ENCODE measurements around the gene L3MBTL4. TPM values are rescaled to one million over a fixed set of nuclear protein-coding genes. Genes with fewer than 3 reads are reported as not detected.

L3MBTL4 gene
- total RNA-seq: under 1 TPM; 0.37 to 0.38 TPM

- Mint-ChIP-seq H3K27me3 (peaks cover 35% of the 10 kb centered on the region), H3K4me1 (peaks cover 10% of the 10 kb centered on the region), H3K9me3 (peaks cover 1% of the 10 kb centered on the region), H3K4me3 (peak within 1 kb of the TSS; percentile 76), H3K27ac (peak within 1 kb of the TSS; percentile 75), H3K36me3 (no peaks in the 10 kb centered on the region)
- peak; percentile 9 for DNase-seq
Observed at GRCh38 chr18:6414723-6415417, at the start of gene L3MBTL4. Gene L3MBTL4, minus strand, starts transcription at chr18:6414911. Its CDS starts 103,286 bp downstream, at chr18:6311625.

GRCh38 chr18:6452194-6452593, 37.5 kb upstream of the L3MBTL4 start:
- Mint-ChIP-seq H3K36me3 (no peaks in the 10 kb centered on the region), H3K4me3 (no peak overlapping the region), H3K27ac (no peak overlapping the region), H3K9me3 (no peaks in the 10 kb centered on the region), H3K4me1 (no peaks in the 10 kb centered on the region), H3K27me3 (no peaks in the 10 kb centered on the region)
- no peak for DNase-seq

- Mint-ChIP-seq H3K9me3 (no peaks in the 10 kb centered on the region), H3K36me3 (no peaks in the 10 kb centered on the region), H3K27ac (no peak overlapping the region), H3K4me1 (no peaks in the 10 kb centered on the region), H3K27me3 (no peaks in the 10 kb centered on the region), H3K4me3 (no peak overlapping the region)
- DNase-seq: no peak
Observed at GRCh38 chr18:6449213-6449612, 34.5 kb upstream of the L3MBTL4 start.

DNA sequence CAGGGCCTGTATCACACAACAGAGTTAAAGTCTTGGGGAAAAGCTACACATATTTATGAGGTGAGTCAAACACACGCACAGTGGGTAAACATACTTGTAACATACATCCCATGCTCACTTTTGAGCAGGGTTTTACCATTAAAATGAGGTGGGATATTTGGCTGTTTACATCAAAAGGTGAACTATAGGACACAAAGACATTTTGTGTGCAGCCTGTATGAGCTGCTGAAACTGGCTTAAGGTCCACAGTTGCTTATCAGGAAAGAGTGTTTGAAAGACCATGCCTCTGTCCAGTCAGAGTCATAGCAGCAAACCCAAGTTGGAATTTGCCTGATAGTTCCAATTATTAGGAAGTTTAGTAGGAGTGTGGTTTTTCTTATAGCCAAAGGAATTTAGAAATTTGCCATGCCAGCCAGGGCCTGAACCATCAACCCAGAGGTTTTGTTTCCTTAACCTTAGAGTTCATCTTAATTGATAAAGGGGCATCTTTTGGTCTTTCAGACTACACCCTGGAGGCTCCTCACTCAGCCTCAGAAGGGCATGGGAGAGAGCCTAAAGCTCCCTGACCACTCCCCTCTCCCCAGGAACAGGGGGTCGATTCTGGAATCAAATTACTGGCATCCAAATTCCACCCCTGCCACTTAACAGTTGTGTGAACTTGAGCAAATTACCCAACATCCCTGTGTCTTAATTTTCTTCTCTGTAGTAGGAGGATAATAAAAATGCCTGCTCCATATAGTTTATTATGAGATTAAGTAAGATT, 29.9 kb upstream of the L3MBTL4 start:
- DNase-seq: no peak
- no peak overlapping the region for H3K27ac Mint-ChIP-seq
- H3K36me3 Mint-ChIP-seq: no peaks in the 10 kb centered on the region
- H3K27me3 Mint-ChIP-seq: peaks cover 4% of the 10 kb centered on the region
- H3K4me3 Mint-ChIP-seq: no peak overlapping the region
- H3K9me3 Mint-ChIP-seq: no peaks in the 10 kb centered on the region
- H3K4me1 Mint-ChIP-seq: no peaks in the 10 kb centered on the region

DNA sequence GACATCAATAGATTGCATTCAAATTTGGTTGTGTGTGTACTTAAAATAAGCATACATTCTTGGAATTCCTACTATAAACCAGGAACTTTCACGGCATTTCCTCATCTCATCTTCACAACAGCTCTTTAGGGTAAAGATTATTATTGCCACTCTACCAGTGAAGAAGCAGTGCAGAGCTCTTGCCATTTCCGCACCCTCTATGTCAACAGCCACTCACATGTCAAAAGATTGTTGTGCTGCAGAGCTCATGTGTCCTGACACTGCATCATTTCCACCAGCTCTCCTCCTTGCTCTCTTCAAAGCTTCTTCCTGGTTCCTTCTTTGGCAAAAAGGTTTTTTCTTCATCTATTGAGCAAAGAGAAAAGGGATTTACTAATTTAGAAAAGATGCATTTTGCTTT, 26.5 kb upstream of the L3MBTL4 start:
- peaks cover 4% of the 10 kb centered on the region for H3K27me3 Mint-ChIP-seq
- H3K36me3 Mint-ChIP-seq: no peaks in the 10 kb centered on the region
- no peak for DNase-seq
- no peaks in the 10 kb centered on the region for H3K9me3 Mint-ChIP-seq
- no peaks in the 10 kb centered on the region for H3K4me1 Mint-ChIP-seq
- no peak overlapping the region for H3K27ac Mint-ChIP-seq
- no peak overlapping the region for H3K4me3 Mint-ChIP-seq

DNA sequence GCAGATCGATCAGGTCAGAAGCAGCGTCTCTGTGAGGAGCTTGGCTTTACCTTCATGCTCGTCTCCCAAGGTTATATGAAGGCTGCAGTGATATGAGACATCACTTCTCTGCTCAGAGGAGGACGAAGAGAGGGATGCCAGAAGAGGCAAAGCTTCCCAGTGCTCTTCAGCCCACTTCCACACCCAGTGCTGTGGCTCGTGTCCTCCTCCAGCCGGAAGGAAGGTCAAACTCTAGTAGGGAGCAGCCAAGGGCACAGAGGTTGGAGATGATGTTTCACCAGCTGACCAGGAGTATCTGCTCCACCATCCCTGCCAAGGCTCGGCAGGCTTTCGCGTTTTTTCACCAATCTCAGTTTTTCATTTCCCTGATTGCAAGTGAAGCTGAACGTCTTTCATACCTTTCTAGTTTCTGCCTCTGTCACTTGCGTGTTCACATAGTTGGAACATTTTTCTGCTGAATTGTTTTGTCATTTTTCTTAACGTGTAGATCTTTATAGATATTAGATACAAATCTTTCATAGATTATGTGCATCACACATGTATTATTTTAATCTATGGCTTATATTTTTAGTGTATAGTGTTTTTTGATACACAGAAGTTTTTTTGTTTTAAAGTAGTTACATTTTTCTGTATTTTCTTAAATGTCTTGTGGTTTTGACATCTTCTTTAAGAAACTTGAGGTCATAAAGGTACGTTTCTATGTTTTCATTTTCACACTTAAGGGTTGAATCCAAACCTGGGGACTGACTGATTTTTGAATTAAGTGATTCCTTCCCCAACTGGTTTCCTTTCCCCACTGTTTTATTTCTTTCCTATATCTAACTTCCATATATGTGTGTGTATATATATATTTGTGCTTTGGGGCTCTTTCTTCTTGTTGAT, 23.5 kb upstream of the L3MBTL4 start:
- Mint-ChIP-seq H3K27ac (no peak overlapping the region), H3K4me1 (no peaks in the 10 kb centered on the region), H3K4me3 (no peak overlapping the region), H3K36me3 (no peaks in the 10 kb centered on the region), H3K27me3 (peaks cover 4% of the 10 kb centered on the region), H3K9me3 (no peaks in the 10 kb centered on the region)
- DNase-seq: no peak

DNA sequence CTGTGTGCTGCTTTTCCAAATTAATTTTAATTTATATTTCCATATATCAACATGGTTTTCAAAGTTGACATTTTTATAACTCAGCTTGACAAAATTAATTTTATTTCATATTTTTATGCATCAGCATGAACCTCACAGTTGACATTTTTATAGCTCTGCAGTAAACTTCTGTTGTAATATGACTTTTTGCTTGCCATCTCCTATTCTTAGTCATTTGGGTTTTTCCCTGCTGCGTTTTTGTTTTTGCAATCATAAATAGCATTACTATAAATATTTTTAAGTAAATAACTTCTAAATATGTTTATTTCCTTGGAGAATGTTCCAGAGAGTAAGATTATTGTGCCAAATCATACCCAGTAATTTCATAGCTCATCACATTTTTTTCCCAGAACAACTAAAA, 21.0 kb upstream of the L3MBTL4 start:
- no peak for DNase-seq
- H3K27me3 Mint-ChIP-seq: no peaks in the 10 kb centered on the region
- H3K4me3 Mint-ChIP-seq: no peak overlapping the region
- H3K36me3 Mint-ChIP-seq: no peaks in the 10 kb centered on the region
- H3K4me1 Mint-ChIP-seq: no peaks in the 10 kb centered on the region
- H3K27ac Mint-ChIP-seq: no peak overlapping the region
- no peaks in the 10 kb centered on the region for H3K9me3 Mint-ChIP-seq

- Mint-ChIP-seq H3K36me3 (no peaks in the 10 kb centered on the region), H3K27ac (no peak overlapping the region)
Observed at GRCh38 chr18:6434987-6435709, 20.4 kb upstream of the L3MBTL4 start.

GRCh38 chr18:6434481-6434880, 19.8 kb upstream of the L3MBTL4 start:
- no peaks in the 10 kb centered on the region for H3K36me3 Mint-ChIP-seq
- no peaks in the 10 kb centered on the region for H3K9me3 Mint-ChIP-seq
- H3K4me1 Mint-ChIP-seq: no peaks in the 10 kb centered on the region
- no peaks in the 10 kb centered on the region for H3K27me3 Mint-ChIP-seq
- H3K27ac Mint-ChIP-seq: no peak overlapping the region
- H3K4me3 Mint-ChIP-seq: no peak overlapping the region
- no peak for DNase-seq

More at GRCh38 chr18:6434987-6435709, 20.4 kb upstream of the L3MBTL4 start:
- no peak for DNase-seq
- Mint-ChIP-seq H3K9me3 (no peaks in the 10 kb centered on the region), H3K4me1 (no peaks in the 10 kb centered on the region), H3K4me3 (no peak overlapping the region), H3K27me3 (no peaks in the 10 kb centered on the region)

DNA sequence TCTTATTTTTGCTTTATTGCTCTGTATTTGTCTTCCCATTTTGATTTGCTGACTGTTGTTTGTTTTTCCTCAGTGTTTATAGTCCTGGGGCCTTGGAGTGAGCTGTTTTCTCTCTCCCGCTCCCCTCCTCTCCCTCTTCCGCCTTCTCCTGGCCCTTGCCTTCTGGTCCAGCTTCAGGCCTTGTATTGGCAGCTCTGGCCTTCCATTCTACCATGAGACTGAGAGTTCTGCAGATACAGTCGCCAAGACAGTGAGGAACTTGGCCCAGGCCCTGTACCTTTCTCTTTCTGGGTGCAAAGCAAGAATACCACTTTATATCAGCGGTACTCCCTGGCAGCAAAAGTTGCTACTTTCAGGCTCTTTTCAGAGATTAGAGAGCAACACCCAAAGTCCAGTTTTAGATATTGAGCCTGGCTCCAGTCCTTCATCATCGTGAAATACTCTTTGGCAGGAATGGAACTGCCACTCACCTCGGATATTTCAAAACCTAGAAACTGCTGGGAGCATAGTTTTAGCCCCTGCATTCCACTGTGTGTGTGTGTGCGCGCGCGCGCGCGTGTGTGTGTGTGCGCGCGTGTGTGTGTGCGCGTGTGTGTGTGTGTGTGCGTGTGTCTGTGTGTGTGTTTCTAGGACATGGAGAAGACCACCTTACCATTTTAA, 17.1 kb upstream of the L3MBTL4 start:
- H3K27me3 Mint-ChIP-seq: no peaks in the 10 kb centered on the region
- no peaks in the 10 kb centered on the region for H3K9me3 Mint-ChIP-seq
- no peak for DNase-seq
- no peaks in the 10 kb centered on the region for H3K36me3 Mint-ChIP-seq
- no peaks in the 10 kb centered on the region for H3K4me1 Mint-ChIP-seq
- H3K27ac Mint-ChIP-seq: no peak overlapping the region
- no peak overlapping the region for H3K4me3 Mint-ChIP-seq

- Mint-ChIP-seq H3K36me3 (no peaks in the 10 kb centered on the region), H3K4me1 (no peaks in the 10 kb centered on the region), H3K27me3 (no peaks in the 10 kb centered on the region), H3K27ac (no peak overlapping the region), H3K9me3 (no peaks in the 10 kb centered on the region), H3K4me3 (no peak overlapping the region)
- no peak for DNase-seq
Observed at GRCh38 chr18:6428851-6429395, 14.2 kb upstream of the L3MBTL4 start.

DNA sequence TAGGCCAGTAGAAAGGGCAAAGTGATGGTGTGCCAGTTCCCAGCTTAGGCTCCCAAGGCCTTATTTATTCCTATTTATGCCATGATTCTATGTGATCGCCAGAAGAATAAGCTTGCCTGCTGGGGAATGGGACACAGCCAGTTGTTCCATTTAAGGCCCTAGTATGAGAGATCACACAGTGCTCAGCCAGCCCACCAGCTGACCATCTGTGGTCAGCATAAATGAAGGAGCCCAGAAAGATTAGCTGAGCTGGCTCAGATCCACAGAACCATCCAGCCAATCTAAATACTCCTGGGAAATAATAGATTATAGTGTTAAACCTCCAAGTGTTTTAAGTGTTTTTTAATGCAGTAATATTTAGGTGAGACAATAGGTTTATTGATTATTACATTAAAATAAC, 12.6 kb upstream of the L3MBTL4 start:
- no peak for DNase-seq
- no peak overlapping the region for H3K27ac Mint-ChIP-seq
- H3K9me3 Mint-ChIP-seq: no peaks in the 10 kb centered on the region
- H3K4me3 Mint-ChIP-seq: no peak overlapping the region
- no peaks in the 10 kb centered on the region for H3K27me3 Mint-ChIP-seq
- no peaks in the 10 kb centered on the region for H3K4me1 Mint-ChIP-seq
- no peaks in the 10 kb centered on the region for H3K36me3 Mint-ChIP-seq

- Mint-ChIP-seq H3K4me3 (no peak overlapping the region), H3K9me3 (peaks cover 1% of the 10 kb centered on the region), H3K4me1 (no peaks in the 10 kb centered on the region), H3K36me3 (no peaks in the 10 kb centered on the region), H3K27me3 (no peaks in the 10 kb centered on the region), H3K27ac (no peak overlapping the region)
- DNase-seq: no peak
Observed at GRCh38 chr18:6423289-6423688, 8.6 kb upstream of the L3MBTL4 start.

GRCh38 chr18:6414118-6414722, 491 bp downstream of the L3MBTL4 start:
- Mint-ChIP-seq H3K36me3 (no peaks in the 10 kb centered on the region), H3K27me3 (peaks cover 35% of the 10 kb centered on the region), H3K4me3 (peak overlapping the region; percentile 29), H3K4me1 (peaks cover 10% of the 10 kb centered on the region), H3K27ac (no peak overlapping the region), H3K9me3 (peaks cover 1% of the 10 kb centered on the region)
- peak; percentile 61 for DNase-seq

Data from activated naive CD8-positive, alpha-beta T cell treated with anti-CD3 and anti-CD28 coated beads for 36 hours (primary cell).